Measurements from ENCODE around the gene LKAAEAR1. TPM values are rescaled to one million over a fixed set of nuclear protein-coding genes. Genes with fewer than 3 reads are reported as not detected.
A peak's percentile ranks its signal among the peaks of the same experiment; 100 is the strongest.

Gene LKAAEAR1
- polyA plus RNA-seq, 2 of the 4 experiments (the other 2 are of a cell fraction), result 0.14 to 0.56 TPM

- TF ChIP-seq ELK1 (IDR thresholded peaks at IDR 0.05; ENCODE audit: low read depth, low read length), result no peak
- peak; percentile 91 for TF ChIP-seq PHF8 (IDR thresholded peaks at IDR 0.05; ENCODE audit: borderline replicate concordance, low read depth)
- TF ChIP-seq HDAC2 (IDR thresholded peaks at IDR 0.05), result no peak
- peak; percentile 56 for TF ChIP-seq POLR2A (IDR thresholded peaks at IDR 0.05; ENCODE audit: low read length)
- TF ChIP-seq CTCF (IDR thresholded peaks at IDR 0.05), result no peak
- no peak for TF ChIP-seq CBX2 (IDR thresholded peaks at IDR 0.05; ENCODE audit: borderline replicate concordance, low read depth)
- no peak for TF ChIP-seq EP300 (IDR thresholded peaks at IDR 0.05)
- TF ChIP-seq CBX8 (IDR thresholded peaks at IDR 0.05), result no peak
These were observed 21.4 kb downstream of the LKAAEAR1 start, which contains the start of gene TCEA2 (continued) for GRCh38 chr20:64062596-64063388.

GRCh38 chr20:64062276-64062595 is 22.0 kb downstream of the LKAAEAR1 start:
- FAIRE-seq (no peak), ATAC-seq (no peak), DNase-seq (ENCODE audit: low read depth in 1 of 2, low spot score in 1 of 2) (no peak)
- Histone ChIP-seq H3K9me3 (no peaks in the 10 kb centered on the region), H3K4me3 (peak overlapping the region; percentile 97), H3K4me1 (peaks cover 55% of the 10 kb centered on the region), H3K4me2 (peak overlapping the region; percentile 99), H3K27ac (peak overlapping the region; percentile 96 to 98)
- ChIA-PET CTCF (interaction anchor here (0.7 to 7.2 kb wide), 7 partner anchors 9 to 524 kb away, joined by 3 to 143 read pairs (median 5); partner anchors contain the start of gene C20orf204), POLR2A (interaction anchor here (1.0 to 1.9 kb wide), 7 partner anchors 9 to 541 kb away, joined by 3 to 29 read pairs (median 8); partner anchors contain the start of genes OPRL1, PPDPF, RGS19 and SOX18)
- 58% methylated on average over 3 of the region's 5 CpGs for WGBS (ENCODE audit: missing lambda C conversion rate)
- no peak for TF ChIP-seq ZNF302 (CRISPR knock-in tag; IDR thresholded peaks at IDR 0.05)
- no peak for TF ChIP-seq USF2 (IDR thresholded peaks at IDR 0.05)
- no peak for TF ChIP-seq PBX3 (IDR thresholded peaks at IDR 0.05)
- TF ChIP-seq POLR2AphosphoS2 (conservative IDR thresholded peaks at IDR 0.05; ENCODE audit: low read length), result no peak
- no peak for TF ChIP-seq TP53 (CRISPR knock-in tag; IDR thresholded peaks at IDR 0.05)
- TF ChIP-seq MYC (IDR thresholded peaks at IDR 0.05; ENCODE audit: borderline replicate concordance, low read length), result no peak
- TF ChIP-seq FOXS1 (CRISPR knock-in tag; IDR thresholded peaks at IDR 0.05), result no peak
- TF ChIP-seq RNF2 (IDR thresholded peaks at IDR 0.05; ENCODE audit: borderline replicate concordance, low read depth), result no peak
- no peak for TF ChIP-seq E2F6 (IDR thresholded peaks at IDR 0.05; ENCODE audit: borderline replicate concordance, low read depth)
- no peak for TF ChIP-seq POLR2A (IDR thresholded peaks at IDR 0.05; ENCODE audit: low read length)
- TF ChIP-seq HOXA7 (CRISPR knock-in tag; IDR thresholded peaks at IDR 0.05), result no peak

GRCh38 chr20:64058536-64058935 is 25.7 kb downstream of the LKAAEAR1 start:
- no peak for ATAC-seq
- POLR2A ChIA-PET, result no interaction called here
- H3K4me1 ChIP-seq, result peaks cover 47% of the 10 kb centered on the region
- TF ChIP-seq SREBF2 (IDR thresholded peaks at IDR 0.05), result no peak
- no peak for TF ChIP-seq JUN (IDR thresholded peaks at IDR 0.05)
- no peak for TF ChIP-seq HES2 (IDR thresholded peaks at IDR 0.05)
- no peak for TF ChIP-seq RFX5 (IDR thresholded peaks at IDR 0.05)
- TF ChIP-seq HOXB5 (CRISPR knock-in tag; IDR thresholded peaks at IDR 0.05), result no peak
- no peak for TF ChIP-seq ZSCAN20 (CRISPR knock-in tag; IDR thresholded peaks at IDR 0.05)
- TF ChIP-seq PBX3 (IDR thresholded peaks at IDR 0.05), result no peak
- TF ChIP-seq CHD4 (IDR thresholded peaks at IDR 0.05; ENCODE audit: borderline replicate concordance), result no peak
- TF ChIP-seq RCOR1 (IDR thresholded peaks at IDR 0.05; ENCODE audit: low read depth, low read length), result no peak
- no peak for TF ChIP-seq HDAC2 (IDR thresholded peaks at IDR 0.05)
- no peak for TF ChIP-seq HOXA7 (CRISPR knock-in tag; IDR thresholded peaks at IDR 0.05)
- TF ChIP-seq RNF2 (IDR thresholded peaks at IDR 0.05; ENCODE audit: borderline replicate concordance, low read depth), result no peak
- no peak for TF ChIP-seq EHF (CRISPR knock-in tag; IDR thresholded peaks at IDR 0.05)
- no peak for TF ChIP-seq TFCP2L1 (CRISPR knock-in tag; IDR thresholded peaks at IDR 0.05)
- no peak for TF ChIP-seq CEBPB (IDR thresholded peaks at IDR 0.05)

More at GRCh38 chr20:64058536-64058935, 25.7 kb downstream of the LKAAEAR1 start:
- CTCF ChIA-PET, result interaction anchor here (0.6 to 7.2 kb wide), 12 partner anchors 8 to 521 kb away, joined by 3 to 143 read pairs (median 7); partner anchors contain the start of genes C20orf204, PRPF6 and PTK6
- DNase-seq (ENCODE audit: low read depth in 1 of 2, low spot score in 1 of 2) (no peak), FAIRE-seq (no peak)
- WGBS (ENCODE audit: missing lambda C conversion rate), result 53% methylated on average over 10 of the region's 12 CpGs
- H3K4me3 ChIP-seq, result no peak overlapping the region
- H3K4me2 ChIP-seq, result peak overlapping the region; percentile 25; the same call in 1 of the 3 replicates
- H3K9me3 ChIP-seq, result no peaks in the 10 kb centered on the region
- peak overlapping the region in 1 of 2 experiments; percentile 75; a peak in 2 of 6 replicates for H3K27ac ChIP-seq

All from A549 (cell line).